Parathyroid adenoma (tissue), 2 donors: ENCODE data around the gene CDK13.

Experiments used
- H2AFZ ChIP-seq: fragments of 300-600 bp; sonication (generic); one replicate; pipeline ENCODE4 v1.7.0; 2017; ENCODE audit warnings: antibody characterized with exemption, mild to moderate bottlenecking
- H3K27ac ChIP-seq: fragments of 300-600 bp; sonication (generic); one replicate; pipeline ENCODE4 v1.7.0; 2017
- H3K27me3 ChIP-seq: fragments of 300-600 bp; sonication (generic); one replicate; pipeline ENCODE4 v1.7.0; 2017; ENCODE audit warnings: low read length; ENCODE audit not compliant: control insufficient read depth, insufficient read depth
- H3K36me3 ChIP-seq: fragments of 300-600 bp; sonication (generic); one replicate; pipeline ENCODE4 v1.7.0; 2017; ENCODE audit warnings: low read length; ENCODE audit not compliant: control insufficient read depth, insufficient read depth
- H3K4me1 ChIP-seq: fragments of 300-600 bp; sonication (generic); one replicate; pipeline ENCODE4 v1.7.0; 2017; ENCODE audit warnings: control low read depth
- H3K4me2 ChIP-seq: fragments of 300-600 bp; sonication (generic); one replicate; pipeline ENCODE4 v1.7.0; 2017; ENCODE audit warnings: low read length
- H3K4me3 ChIP-seq: fragments of 300-600 bp; sonication (generic); one replicate; pipeline ENCODE4 v1.7.0; 2017; ENCODE audit warnings: low read depth, low read length
- H3K79me2 ChIP-seq: fragments of 300-600 bp; sonication (generic); one replicate; pipeline ENCODE4 v1.7.0; 2017; ENCODE audit warnings: control low read depth
- H3K9ac ChIP-seq: fragments of 300-600 bp; sonication (generic); one replicate; pipeline ENCODE4 v1.7.0; 2017; ENCODE audit warnings: mild to moderate bottlenecking
- H3K9me3 ChIP-seq: fragments of 300-600 bp; sonication (generic); one replicate; pipeline ENCODE4 v1.7.0; 2017; ENCODE audit warnings: low read length; ENCODE audit not compliant: control insufficient read depth
- CTCF ChIP-seq: fragments of 300-600 bp; sonication (generic); IDR thresholded peaks from one replicate; pipeline ENCODE4 v1.7.0; 2017; ENCODE audit warnings: antibody characterized with exemption, mild to moderate bottlenecking
- donor health status: primary hyperparathyroidism.

The CDK13 gene

GRCh38 chr7:40122940-40123254 is 172.8 kb downstream of the CDK13 start:
- Histone ChIP-seq H3K9me3 (no peaks in the 10 kb centered on the region), H3K4me2 (no peak overlapping the region), H2AFZ (no peak overlapping the region), H3K9ac (no peak overlapping the region), H3K27ac (no peak overlapping the region), H3K79me2 (peaks cover 13% of the 10 kb centered on the region), H3K4me3 (no peak overlapping the region), H3K27me3 (no peaks in the 10 kb centered on the region), H3K4me1 (no peaks in the 10 kb centered on the region), H3K36me3 (no peaks in the 10 kb centered on the region)
- no peak for TF ChIP-seq CTCF

- Histone ChIP-seq H3K27me3 (no peaks in the 10 kb centered on the region), H3K79me2 (peaks cover 19% of the 10 kb centered on the region), H3K9ac (peak overlapping the region; percentile 94), H3K4me3 (peak overlapping the region; percentile 92), H2AFZ (peak overlapping the region; percentile 97), H3K27ac (peak overlapping the region; percentile 94), H3K4me2 (peak overlapping the region; percentile 69), H3K4me1 (peaks cover 11% of the 10 kb centered on the region), H3K9me3 (no peaks in the 10 kb centered on the region), H3K36me3 (no peaks in the 10 kb centered on the region)
- no peak for TF ChIP-seq CTCF
Observed at GRCh38 chr7:40133561-40134427, 183.7 kb downstream of the CDK13 start.

GRCh38 chr7:40134428-40135316 is 184.6 kb downstream of the CDK13 start, which contains the start of the genes MPLKIP and SUGCT:
MPLKIP (minus strand) TSS chr7:40134622; CDS start chr7:40134567, 55 bp downstream.
SUGCT (plus strand) TSS chr7:40135005.
- H3K9me3 ChIP-seq: no peaks in the 10 kb centered on the region
- H3K9ac ChIP-seq: peak within 1 kb of the TSS; percentile 94
- peak within 1 kb of the TSS; percentile 97 for H2AFZ ChIP-seq
- peak within 1 kb of the TSS; percentile 92 for H3K4me3 ChIP-seq
- H3K4me2 ChIP-seq: peak within 1 kb of the TSS; percentile 78
- H3K4me1 ChIP-seq: peaks cover 11% of the 10 kb centered on the region
- peak; percentile 99 for TF ChIP-seq CTCF
- H3K27me3 ChIP-seq: no peaks in the 10 kb centered on the region
- peak within 1 kb of the TSS; percentile 94 for H3K27ac ChIP-seq
- H3K36me3 ChIP-seq: no peaks in the 10 kb centered on the region
- H3K79me2 ChIP-seq: peaks cover 14% of the 10 kb centered on the region

GRCh38 chr7:40135317-40135610 is 185.2 kb downstream of the CDK13 start:
- Histone ChIP-seq H3K79me2 (peaks cover 13% of the 10 kb centered on the region), H2AFZ (peak overlapping the region; percentile 97), H3K4me3 (peak overlapping the region; percentile 92), H3K4me1 (peaks cover 11% of the 10 kb centered on the region), H3K9ac (no peak overlapping the region), H3K4me2 (peak overlapping the region; percentile 78), H3K27ac (no peak overlapping the region), H3K9me3 (no peaks in the 10 kb centered on the region), H3K36me3 (no peaks in the 10 kb centered on the region), H3K27me3 (no peaks in the 10 kb centered on the region)
- no peak for TF ChIP-seq CTCF
